ENCODE measurements around the gene TRPV3. TPM values are rescaled to one million over a fixed set of nuclear protein-coding genes. Genes with fewer than 3 reads are reported as not detected.

Gene TRPV3
- total and polyA plus RNA-seq, 2 donors (not counting 3 experiments of a cell fraction or from before 2014, with no cell fraction given) = 0.01 TPM; not detected in 1

DNA sequence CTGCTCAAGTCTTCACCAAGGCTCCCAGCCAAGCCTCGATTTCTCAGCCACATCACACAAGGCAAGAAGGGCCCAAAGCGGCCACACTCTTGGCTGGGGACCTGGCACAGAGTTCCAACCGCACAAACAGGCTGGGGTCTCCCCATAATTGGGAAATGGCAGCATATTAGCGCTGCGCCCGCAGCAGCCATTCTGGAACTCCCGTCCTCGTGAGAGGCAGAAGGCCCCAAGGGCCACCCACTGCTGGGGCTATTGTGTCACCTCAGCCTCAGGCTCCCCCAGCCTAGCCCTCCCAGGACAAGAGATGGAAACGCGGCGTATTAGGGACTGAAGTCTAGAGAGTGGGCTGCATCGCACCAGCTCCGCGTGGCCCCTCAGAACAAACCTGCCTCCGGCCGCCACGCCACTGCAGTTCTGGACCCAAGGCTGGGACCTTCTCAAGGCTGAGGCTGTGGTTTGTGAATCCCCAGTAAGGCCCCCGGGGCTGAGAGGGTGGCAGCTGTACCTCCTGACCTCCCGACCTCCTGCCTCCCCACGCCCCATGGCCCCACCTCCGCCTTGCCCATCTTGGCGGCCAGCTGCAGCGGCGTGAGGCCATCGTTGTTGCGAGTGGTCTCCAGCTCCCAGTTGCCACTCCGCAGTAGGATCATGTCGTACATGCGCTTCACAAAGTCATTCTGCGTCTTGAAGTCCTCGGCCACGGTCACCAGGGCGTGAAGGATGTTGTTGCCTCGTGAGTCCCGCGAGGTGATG is 25.3 kb downstream of the TRPV3 start:
- intact Hi-C loops (cut with micrococcal nuclease) = no loop called here
- POLR2A ChIA-PET = no interaction called here

More for the DNA sequence above, 25.3 kb downstream of the TRPV3 start:
- Histone ChIP-seq H3K4me1 (ENCODE audit: control insufficient read depth, extremely low read depth, insufficient read depth, low read length) (no peaks in the 10 kb centered on the region), H3K9me3 (replicated peaks; ENCODE audit: control insufficient read depth, insufficient read depth, low read length) (no peaks in the 10 kb centered on the region), H4K20me1 (replicated peaks; ENCODE audit: control insufficient read depth, extremely low read depth, insufficient read depth, low read length) (no peaks in the 10 kb centered on the region), H3K9ac (replicated peaks; ENCODE audit: extremely low read depth, insufficient read depth, low read length) (no peak overlapping the region), H3K36me3 (ENCODE audit: control insufficient read depth in 2 of 2, extremely low read depth in 1 of 2, insufficient read depth in 2 of 2, low read length in 2 of 2) (no peaks in the 10 kb centered on the region), H3K9me1 (replicated peaks; ENCODE audit: control insufficient read depth, extremely low read depth, insufficient read depth, low read length) (no peaks in the 10 kb centered on the region), H3K27me3 (ENCODE audit: control insufficient read depth in 2 of 2, insufficient read depth in 2 of 2, low read length in 2 of 2) (no peaks in the 10 kb centered on the region), H2AFZ (ENCODE audit: low read depth, low read length) (no peak overlapping the region), H3K4me2 (ENCODE audit: insufficient read depth, low read length) (no peak overlapping the region), H3K79me2 (ENCODE audit: control insufficient read depth, insufficient read depth, low read length) (no peaks in the 10 kb centered on the region), H3K4me3 (replicated peaks in 1 of 3; ENCODE audit: insufficient read depth in 1 of 3, low read depth in 1 of 3, low read length in 3 of 3) (no peak overlapping the region), H3K27ac (ENCODE audit: insufficient read depth, low read depth, low read length) (no peak overlapping the region)
- dilution Hi-C loops (cut with MboI; ENCODE audit: extremely low pct_ligation_motif_present, low sequenced_read_pairs) = no loop called here
- DNase-seq (ENCODE audit: low read depth, low spot score) (no peak), FAIRE-seq (no peak)
- CTCF ChIA-PET = no interaction called here
- TF ChIP-seq POLR2A (IDR thresholded peaks at IDR 0.05; ENCODE audit: low read depth, low read length) = no peak
- TF ChIP-seq, protein P1, sequence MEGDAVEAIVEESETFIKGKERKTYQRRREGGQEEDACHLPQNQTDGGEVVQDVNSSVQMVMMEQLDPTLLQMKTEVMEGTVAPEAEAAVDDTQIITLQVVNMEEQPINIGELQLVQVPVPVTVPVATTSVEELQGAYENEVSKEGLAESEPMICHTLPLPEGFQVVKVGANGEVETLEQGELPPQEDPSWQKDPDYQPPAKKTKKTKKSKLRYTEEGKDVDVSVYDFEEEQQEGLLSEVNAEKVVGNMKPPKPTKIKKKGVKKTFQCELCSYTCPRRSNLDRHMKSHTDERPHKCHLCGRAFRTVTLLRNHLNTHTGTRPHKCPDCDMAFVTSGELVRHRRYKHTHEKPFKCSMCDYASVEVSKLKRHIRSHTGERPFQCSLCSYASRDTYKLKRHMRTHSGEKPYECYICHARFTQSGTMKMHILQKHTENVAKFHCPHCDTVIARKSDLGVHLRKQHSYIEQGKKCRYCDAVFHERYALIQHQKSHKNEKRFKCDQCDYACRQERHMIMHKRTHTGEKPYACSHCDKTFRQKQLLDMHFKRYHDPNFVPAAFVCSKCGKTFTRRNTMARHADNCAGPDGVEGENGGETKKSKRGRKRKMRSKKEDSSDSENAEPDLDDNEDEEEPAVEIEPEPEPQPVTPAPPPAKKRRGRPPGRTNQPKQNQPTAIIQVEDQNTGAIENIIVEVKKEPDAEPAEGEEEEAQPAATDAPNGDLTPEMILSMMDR (IDR thresholded peaks at IDR 0.05; ENCODE audit: extremely low read depth in 1 of 2, insufficient read depth in 1 of 2, low read depth in 1 of 2, low read length in 2 of 2) = no peak
- no peak for TF ChIP-seq POLR2AphosphoS5 (IDR thresholded peaks at IDR 0.05; ENCODE audit: insufficient read depth, low read depth, low read length)
- no peak for TF ChIP-seq JUN (IDR thresholded peaks at IDR 0.05; ENCODE audit: borderline replicate concordance, insufficient read depth, insufficient read length, low read depth)
- no peak for TF ChIP-seq MYC (IDR thresholded peaks at IDR 0.05; ENCODE audit: low read depth, low read length)
- no peak for TF ChIP-seq FOS (IDR thresholded peaks at IDR 0.05; ENCODE audit: borderline replicate concordance, insufficient read depth, low read length)
- no TSS peak for BruUV-seq (replicated peaks)

All from endothelial cell of umbilical vein (primary cell).